ENCODE measurements around the gene DAP. TPM values are rescaled to one million over a fixed set of nuclear protein-coding genes. Genes with fewer than 3 reads are reported as not detected.
A peak's percentile ranks its signal among the peaks of the same experiment; 100 is the strongest.

The DAP gene
- total RNA-seq (10 to 100 TPM; 20.6 to 52.5 (median 28.0) TPM), polyA plus RNA-seq (10 to 100 TPM; 14.2 to 47.8 TPM)
- long read RNA-seq, donor 1, transcript DAP-201 (4 exons, 2,339 nt) = major isoform, 40 of 52 reads
- long read RNA-seq, donor 1, partial matches to known transcripts = 1 of 52 reads
- long read RNA-seq, donor 1, other reads (novel, unspliced or antisense) = 11 of 52 reads
- long read RNA-seq, donor 2, transcript DAP-201 (4 exons, 2,339 nt) = major isoform, 72 of 81 reads
- long read RNA-seq, donor 2, partial matches to known transcripts = 2 of 81 reads
- long read RNA-seq, donor 2, other reads (novel, unspliced or antisense) = 7 of 81 reads
- long read RNA-seq, donor 3, transcript DAP-201 (4 exons, 2,339 nt) = major isoform, 83 of 105 reads
- long read RNA-seq, donor 3, partial matches to known transcripts = 20 of 105 reads
- long read RNA-seq, donor 3, other reads (novel, unspliced or antisense) = 0 of 105 reads

GRCh38 chr5:10761185-10761932, at the start of gene DAP:
TSS of gene DAP (minus strand) at chr5:10761234. CDS start at chr5:10761068, 166 bp downstream.
- intact Hi-C loops (cut with DNase I) = loop anchor here in 5 of 10 donors (2.0 to 5.0 kb wide), 4 partner anchors 35 to 59 kb away; no protein-coding TSS in a partner anchor
- Histone ChIP-seq H3K27ac (peak within 1 kb of the TSS; percentile 84 to 99 (median 96)), H3K4me3 (peak within 1 kb of the TSS; percentile 47 to 77 (median 70)), H3K4me1 (peaks cover 0 to 56% (median 33%) of the 10 kb centered on the region in 9 donors), H3K27me3 (no peaks in the 10 kb centered on the region), H3K9me3 (no peaks in the 10 kb centered on the region), H3K36me3 (no peaks in the 10 kb centered on the region)
- ATAC-seq (peak; percentile 84 to 95 (median 90)), DNase-seq (peak; percentile 78 to 90)
- peak in 1 of 9 donors; percentile 11 for TF ChIP-seq CTCF (IDR thresholded peaks at IDR 0.05)
- 1% methylated on average over 46 to 77 of the region's 79 CpGs for WGBS, 2 donors

- 36 to 45% methylated on average over 3 of the region's 3 CpGs for WGBS, 2 donors
- Histone ChIP-seq H3K4me3 (no peak overlapping the region), H3K9me3 (peaks cover 0 to 12% (median 2%) of the 10 kb centered on the region in 11 donors), H3K4me1 (peaks cover 0 to 7% (median 4%) of the 10 kb centered on the region in 9 donors), H3K27me3 (peaks cover 0 to 10% (median 0%) of the 10 kb centered on the region in 7 donors), H3K36me3 (no peaks in the 10 kb centered on the region), H3K27ac (no peak overlapping the region)
- intact Hi-C loops (cut with DNase I) = loop anchor here in 1 of 10 donors (10.0 kb wide), 1 partner anchor 114 kb away; no protein-coding TSS in a partner anchor
- no peak for TF ChIP-seq CTCF (IDR thresholded peaks at IDR 0.05)
- ATAC-seq (peak in 1 of 8 donors; percentile 25), DNase-seq (no peak)
These were observed 47.6 kb upstream of the DAP start for GRCh38 chr5:10808347-10809226.

- peak in 2 of 8 donors; percentile 51 to 58 for ATAC-seq
- intact Hi-C loops (cut with DNase I) = loop anchor here in 3 of 10 donors (5.0 to 10.0 kb wide), 2 partner anchors 105 to 107 kb away; no protein-coding TSS in a partner anchor
- peak in 5 of 9 donors; percentile 9 to 39 (median 31) for TF ChIP-seq CTCF (IDR thresholded peaks at IDR 0.05)
These were observed 41.1 kb upstream of the DAP start for GRCh38 chr5:10801931-10802666.

More at GRCh38 chr5:10801931-10802666, 41.1 kb upstream of the DAP start:
- 67 to 70% methylated on average over 9 of the region's 9 CpGs for WGBS, 2 donors
- Histone ChIP-seq H3K9me3 (peaks cover 0 to 12% (median 2%) of the 10 kb centered on the region in 11 donors), H3K36me3 (no peaks in the 10 kb centered on the region), H3K4me1 (no peaks in the 10 kb centered on the region), H3K27me3 (peaks cover 0 to 8% (median 0%) of the 10 kb centered on the region in 7 donors), H3K27ac (no peak overlapping the region), H3K4me3 (no peak overlapping the region)
- no peak for DNase-seq
